GM23338 (cell line): ENCODE results near the gene SLC35B1. TPM values are rescaled to one million over a fixed set of nuclear protein-coding genes. Genes with fewer than 3 reads are reported as not detected.

Experiments used
- ATAC-seq: fragments of 200-7000 bp; cut with Tn5 transposase; 3 replicates; pipeline ENCODE4 v1.9.1; 2020
- DNase-seq: peaks from one replicate; pipeline ENCODE4 v3.0.0-alpha.2; 2015; ENCODE audit warnings: low spot score
- H2AFZ ChIP-seq: fragments of 200-600 bp; sonication (generic); 2 replicates; pipeline ENCODE4 v1.8.0; 2016; ENCODE audit warnings: antibody characterized with exemption, mild to moderate bottlenecking, moderate library complexity
- H3F3A ChIP-seq: fragments of 200-600 bp; sonication (generic); replicated peaks from 2 replicates; pipeline ENCODE4 v1.8.0; 2017; ENCODE audit warnings: antibody characterized with exemption, mixed run types, low read depth
- H3K27ac ChIP-seq: fragments of 200-600 bp; sonication (generic); 2 replicates; pipeline ENCODE4 v1.6.1; 2016; ENCODE audit warnings: low read depth
- H3K27me3 ChIP-seq: fragments of 200-600 bp; sonication (generic); 2 replicates; pipeline ENCODE4 v1.8.0; 2016; ENCODE audit warnings: mild to moderate bottlenecking, mixed run types, moderate library complexity; ENCODE audit not compliant: insufficient read depth
- H3K36me3 ChIP-seq: fragments of 200-600 bp; sonication (generic); 2 replicates; pipeline ENCODE4 v1.8.0; 2016; ENCODE audit warnings: mild to moderate bottlenecking; ENCODE audit not compliant: insufficient read depth
- H3K4me1 ChIP-seq: fragments of 200-600 bp; sonication (generic); 2 replicates; pipeline ENCODE4 v1.8.0; 2016; ENCODE audit warnings: mild to moderate bottlenecking, moderate library complexity; ENCODE audit not compliant: insufficient read depth
- H3K4me2 ChIP-seq: fragments of 200-600 bp; sonication (generic); 2 replicates; pipeline ENCODE4 v1.7.1; 2017; ENCODE audit warnings: mixed run types
- H3K4me3 ChIP-seq: fragments of 200-600 bp; sonication (generic); 2 replicates; pipeline ENCODE4 v1.6.1; 2016; ENCODE audit warnings: mixed run types
- H3K79me2 ChIP-seq: fragments of 200-600 bp; sonication (generic); replicated peaks from 2 replicates; pipeline ENCODE4 v1.8.0; 2017; ENCODE audit warnings: mild to moderate bottlenecking; ENCODE audit not compliant: insufficient read depth
- H3K9me2 ChIP-seq: fragments of 200-600 bp; sonication (generic); 2 replicates; pipeline ENCODE4 v1.8.0; 2017; ENCODE audit not compliant: insufficient read depth
- H4K20me1 ChIP-seq: fragments of 200-600 bp; sonication (generic); replicated peaks from 2 replicates; pipeline ENCODE4 v1.8.0; 2017; ENCODE audit warnings: mild to moderate bottlenecking; ENCODE audit not compliant: insufficient read depth
- H3K27ac Mint-ChIP-seq: 2 replicates; pipeline ENCODE4 v1.8.0; 2020; ENCODE audit warnings: inconsistent platforms, mild to moderate bottlenecking, moderate library complexity, mixed read lengths
- H3K27me3 Mint-ChIP-seq: 3 replicates; pipeline ENCODE4 v1.8.0; 2022; ENCODE audit warnings: low read depth, mild to moderate bottlenecking, moderate library complexity, mixed read lengths, inconsistent platforms; ENCODE audit not compliant: insufficient read depth, poor library complexity
- H3K36me3 Mint-ChIP-seq: 3 replicates; pipeline ENCODE4 v1.8.0; 2021; ENCODE audit warnings: low read depth, mild to moderate bottlenecking, inconsistent platforms, moderate library complexity, mixed read lengths
- H3K4me1 Mint-ChIP-seq: 3 replicates; pipeline ENCODE4 v1.8.0; 2020; ENCODE audit warnings: mild to moderate bottlenecking, inconsistent platforms, mixed read lengths
- H3K4me3 Mint-ChIP-seq: 3 replicates; pipeline ENCODE4 v1.8.0; 2021; ENCODE audit warnings: moderate library complexity, mild to moderate bottlenecking, inconsistent platforms, mixed read lengths
- H3K9me3 Mint-ChIP-seq: 3 replicates; pipeline ENCODE4 v1.8.0; 2020; ENCODE audit warnings: moderate library complexity, mild to moderate bottlenecking, inconsistent platforms, mixed read lengths
- CREB1 ChIP-seq: fragments of 250-450 bp; sonication (Bioruptor Pico); IDR thresholded peaks from 2 replicates; pipeline ENCODE4 v1.5.0; 2020; ENCODE audit warnings: low read depth, mild to moderate bottlenecking, moderate library complexity
- ETS1 ChIP-seq: IDR thresholded peaks from 2 replicates; pipeline ENCODE4 v1.6.1; 2016; ENCODE audit warnings: antibody characterized with exemption
- EZH2 ChIP-seq: fragments of 200-600 bp; sonication (generic); IDR thresholded peaks from one replicate; pipeline ENCODE4 v1.8.0; 2017; ENCODE audit warnings: antibody characterized with exemption, mild to moderate bottlenecking, low read depth; ENCODE audit not compliant: unreplicated experiment
- EZH2phosphoT487 ChIP-seq: fragments of 200-600 bp; sonication (generic); IDR thresholded peaks from one replicate; pipeline ENCODE4 v1.8.1; 2018; ENCODE audit warnings: antibody characterized with exemption; ENCODE audit not compliant: unreplicated experiment
- JUNB ChIP-seq: IDR thresholded peaks from one replicate; pipeline ENCODE4 v1.6.1; 2016; ENCODE audit warnings: antibody characterized with exemption; ENCODE audit not compliant: unreplicated experiment
- NANOG ChIP-seq: IDR thresholded peaks from 2 replicates; pipeline ENCODE4 v1.6.1; 2016; ENCODE audit warnings: antibody characterized with exemption, borderline replicate concordance
- POLR2AphosphoS5 ChIP-seq: IDR thresholded peaks from 2 replicates; pipeline ENCODE4 v1.6.1; 2016; ENCODE audit warnings: antibody characterized with exemption, low read depth
- REST ChIP-seq: IDR thresholded peaks from one replicate; pipeline ENCODE4 v1.6.1; 2018; ENCODE audit warnings: antibody characterized with exemption; ENCODE audit not compliant: unreplicated experiment
- STAT1 ChIP-seq: IDR thresholded peaks from one replicate; pipeline ENCODE4 v1.6.1; 2016; ENCODE audit warnings: antibody characterized with exemption; ENCODE audit not compliant: unreplicated experiment
- ZNF114 ChIP-seq: fragments of 250-450 bp; sonication (Bioruptor Pico); IDR thresholded peaks from 2 replicates; pipeline ENCODE4 v1.5.0; 2020; ENCODE audit warnings: mild to moderate bottlenecking, moderate library complexity
- ZNF331 ChIP-seq: fragments of 250-450 bp; sonication (Bioruptor Pico); IDR thresholded peaks from 2 replicates; pipeline ENCODE4 v1.5.0; 2020; ENCODE audit warnings: low read depth, mild to moderate bottlenecking, moderate library complexity
- polyA plus RNA-seq: library from polyadenylated mRNA; unstranded; fragments of >200 nt; fragmentation: Nextera tagmentation; extraction: Ambion mirVana; gene quantifications from 2 replicates; pipeline ENCODE4 v1.2.1, GENCODE V29; 2016
- total RNA-seq: library from RNA; depleted of rRNA; stranded (reverse); fragments of >200 nt; shearing (Covaris generic); gene quantifications from 2 replicates; pipeline ENCODE4 v1.2.3, GENCODE V29; 2014
- TF ChIP-seq, protein P1 (sequence below): fragments of 250-450 bp; sonication (Bioruptor Pico); IDR thresholded peaks from 2 replicates; pipeline ENCODE4 v1.5.0; 2020; ENCODE audit warnings: mild to moderate bottlenecking, moderate library complexity
- TF ChIP-seq, protein P2 (sequence below), 2 experiments: fragments of 200-600 bp in 1 of 2; sonication (generic) in 1 of 2; conservative IDR thresholded peaks; 2 replicates each; pipeline versions ENCODE4 v1.5.1 to v1.6.1; 2016 to 2017; ENCODE audit warnings: antibody characterized with exemption in 2 of 2, low read depth in 2 of 2, mild to moderate bottlenecking in 2 of 2, moderate library complexity in 1 of 2

The SLC35B1 gene
- total and polyA plus RNA-seq, 2 experiments from 2014 or later = 56.7 to 58.9 TPM

GRCh38 chr17:49757151-49757777 lies 49.5 kb upstream of the SLC35B1 start:
- peaks cover 49% of the 10 kb centered on the region for H3K4me1 Mint-ChIP-seq
- no peak for TF ChIP-seq POLR2AphosphoS5
- no peak for TF ChIP-seq REST
- TF ChIP-seq ZNF331 (CRISPR knock-in tag) = no peak
- TF ChIP-seq CREB1 (CRISPR knock-in tag) = no peak
- no peak for TF ChIP-seq EZH2
- no peak for TF ChIP-seq ETS1
- TF ChIP-seq JUNB = no peak
- TF ChIP-seq, protein P1, sequence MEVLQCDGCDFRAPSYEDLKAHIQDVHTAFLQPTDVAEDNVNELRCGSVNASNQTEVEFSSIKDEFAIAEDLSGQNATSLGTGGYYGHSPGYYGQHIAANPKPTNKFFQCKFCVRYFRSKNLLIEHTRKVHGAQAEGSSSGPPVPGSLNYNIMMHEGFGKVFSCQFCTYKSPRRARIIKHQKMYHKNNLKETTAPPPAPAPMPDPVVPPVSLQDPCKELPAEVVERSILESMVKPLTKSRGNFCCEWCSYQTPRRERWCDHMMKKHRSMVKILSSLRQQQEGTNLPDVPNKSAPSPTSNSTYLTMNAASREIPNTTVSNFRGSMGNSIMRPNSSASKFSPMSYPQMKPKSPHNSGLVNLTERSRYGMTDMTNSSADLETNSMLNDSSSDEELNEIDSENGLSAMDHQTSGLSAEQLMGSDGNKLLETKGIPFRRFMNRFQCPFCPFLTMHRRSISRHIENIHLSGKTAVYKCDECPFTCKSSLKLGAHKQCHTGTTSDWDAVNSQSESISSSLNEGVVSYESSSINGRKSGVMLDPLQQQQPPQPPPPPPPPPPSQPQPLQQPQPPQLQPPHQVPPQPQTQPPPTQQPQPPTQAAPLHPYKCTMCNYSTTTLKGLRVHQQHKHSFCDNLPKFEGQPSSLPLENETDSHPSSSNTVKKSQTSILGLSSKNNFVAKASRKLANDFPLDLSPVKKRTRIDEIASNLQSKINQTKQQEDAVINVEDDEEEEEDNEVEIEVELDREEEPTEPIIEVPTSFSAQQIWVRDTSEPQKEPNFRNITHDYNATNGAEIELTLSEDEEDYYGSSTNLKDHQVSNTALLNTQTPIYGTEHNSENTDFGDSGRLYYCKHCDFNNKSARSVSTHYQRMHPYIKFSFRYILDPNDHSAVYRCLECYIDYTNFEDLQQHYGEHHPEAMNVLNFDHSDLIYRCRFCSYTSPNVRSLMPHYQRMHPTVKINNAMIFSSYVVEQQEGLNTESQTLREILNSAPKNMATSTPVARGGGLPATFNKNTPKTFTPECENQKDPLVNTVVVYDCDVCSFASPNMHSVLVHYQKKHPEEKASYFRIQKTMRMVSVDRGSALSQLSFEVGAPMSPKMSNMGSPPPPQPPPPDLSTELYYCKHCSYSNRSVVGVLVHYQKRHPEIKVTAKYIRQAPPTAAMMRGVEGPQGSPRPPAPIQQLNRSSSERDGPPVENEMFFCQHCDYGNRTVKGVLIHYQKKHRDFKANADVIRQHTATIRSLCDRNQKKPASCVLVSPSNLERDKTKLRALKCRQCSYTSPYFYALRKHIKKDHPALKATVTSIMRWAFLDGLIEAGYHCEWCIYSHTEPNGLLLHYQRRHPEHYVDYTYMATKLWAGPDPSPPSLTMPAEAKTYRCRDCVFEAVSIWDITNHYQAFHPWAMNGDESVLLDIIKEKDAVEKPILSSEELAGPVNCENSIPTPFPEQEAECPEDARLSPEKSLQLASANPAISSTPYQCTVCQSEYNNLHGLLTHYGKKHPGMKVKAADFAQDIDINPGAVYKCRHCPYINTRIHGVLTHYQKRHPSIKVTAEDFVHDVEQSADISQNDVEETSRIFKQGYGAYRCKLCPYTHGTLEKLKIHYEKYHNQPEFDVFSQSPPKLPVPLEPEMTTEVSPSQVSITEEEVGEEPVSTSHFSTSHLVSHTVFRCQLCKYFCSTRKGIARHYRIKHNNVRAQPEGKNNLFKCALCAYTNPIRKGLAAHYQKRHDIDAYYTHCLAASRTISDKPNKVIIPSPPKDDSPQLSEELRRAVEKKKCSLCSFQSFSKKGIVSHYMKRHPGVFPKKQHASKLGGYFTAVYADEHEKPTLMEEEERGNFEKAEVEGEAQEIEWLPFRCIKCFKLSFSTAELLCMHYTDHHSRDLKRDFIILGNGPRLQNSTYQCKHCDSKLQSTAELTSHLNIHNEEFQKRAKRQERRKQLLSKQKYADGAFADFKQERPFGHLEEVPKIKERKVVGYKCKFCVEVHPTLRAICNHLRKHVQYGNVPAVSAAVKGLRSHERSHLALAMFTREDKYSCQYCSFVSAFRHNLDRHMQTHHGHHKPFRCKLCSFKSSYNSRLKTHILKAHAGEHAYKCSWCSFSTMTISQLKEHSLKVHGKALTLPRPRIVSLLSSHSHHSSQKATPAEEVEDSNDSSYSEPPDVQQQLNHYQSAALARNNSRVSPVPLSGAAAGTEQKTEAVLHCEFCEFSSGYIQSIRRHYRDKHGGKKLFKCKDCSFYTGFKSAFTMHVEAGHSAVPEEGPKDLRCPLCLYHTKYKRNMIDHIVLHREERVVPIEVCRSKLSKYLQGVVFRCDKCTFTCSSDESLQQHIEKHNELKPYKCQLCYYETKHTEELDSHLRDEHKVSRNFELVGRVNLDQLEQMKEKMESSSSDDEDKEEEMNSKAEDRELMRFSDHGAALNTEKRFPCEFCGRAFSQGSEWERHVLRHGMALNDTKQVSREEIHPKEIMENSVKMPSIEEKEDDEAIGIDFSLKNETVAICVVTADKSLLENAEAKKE = no peak
- TF ChIP-seq STAT1 = no peak
- TF ChIP-seq, protein P2, sequence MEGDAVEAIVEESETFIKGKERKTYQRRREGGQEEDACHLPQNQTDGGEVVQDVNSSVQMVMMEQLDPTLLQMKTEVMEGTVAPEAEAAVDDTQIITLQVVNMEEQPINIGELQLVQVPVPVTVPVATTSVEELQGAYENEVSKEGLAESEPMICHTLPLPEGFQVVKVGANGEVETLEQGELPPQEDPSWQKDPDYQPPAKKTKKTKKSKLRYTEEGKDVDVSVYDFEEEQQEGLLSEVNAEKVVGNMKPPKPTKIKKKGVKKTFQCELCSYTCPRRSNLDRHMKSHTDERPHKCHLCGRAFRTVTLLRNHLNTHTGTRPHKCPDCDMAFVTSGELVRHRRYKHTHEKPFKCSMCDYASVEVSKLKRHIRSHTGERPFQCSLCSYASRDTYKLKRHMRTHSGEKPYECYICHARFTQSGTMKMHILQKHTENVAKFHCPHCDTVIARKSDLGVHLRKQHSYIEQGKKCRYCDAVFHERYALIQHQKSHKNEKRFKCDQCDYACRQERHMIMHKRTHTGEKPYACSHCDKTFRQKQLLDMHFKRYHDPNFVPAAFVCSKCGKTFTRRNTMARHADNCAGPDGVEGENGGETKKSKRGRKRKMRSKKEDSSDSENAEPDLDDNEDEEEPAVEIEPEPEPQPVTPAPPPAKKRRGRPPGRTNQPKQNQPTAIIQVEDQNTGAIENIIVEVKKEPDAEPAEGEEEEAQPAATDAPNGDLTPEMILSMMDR (conservative IDR thresholded peaks at IDR 0.05; ENCODE audit: low read depth in 2 of 2) = no peak
- no peak for TF ChIP-seq ZNF114 (CRISPR knock-in tag)
- no peak for TF ChIP-seq NANOG
- no peak for TF ChIP-seq EZH2phosphoT487
- DNase-seq = no peak
- H3K27me3 Mint-ChIP-seq = peaks cover 3% of the 10 kb centered on the region
- ATAC-seq = no peak
- no peak overlapping the region for H3K4me3 Mint-ChIP-seq
- no peak overlapping the region; the same call in 1 of the 2 replicates for H3K27ac Mint-ChIP-seq
- peaks cover 32% of the 10 kb centered on the region for H3K4me1 ChIP-seq
- no peaks in the 10 kb centered on the region for H3K9me2 ChIP-seq
- H3K36me3 ChIP-seq = no peaks in the 10 kb centered on the region
- no peaks in the 10 kb centered on the region for H3F3A ChIP-seq
- H2AFZ ChIP-seq = no peak overlapping the region
- no peak overlapping the region for H3K4me3 ChIP-seq
- H3K36me3 Mint-ChIP-seq = peaks cover 11% of the 10 kb centered on the region; the same call in 2 of the 3 replicates
- peaks cover 100% of the 10 kb centered on the region for H3K79me2 ChIP-seq
- H3K27me3 ChIP-seq = no peaks in the 10 kb centered on the region
- H3K27ac ChIP-seq = no peak overlapping the region
- peaks cover 71% of the 10 kb centered on the region for H4K20me1 ChIP-seq
- no peaks in the 10 kb centered on the region; the same call in 2 of the 3 replicates for H3K9me3 Mint-ChIP-seq
- H3K4me2 ChIP-seq = no peak overlapping the region
